GM19455 (cell line): Measurements from ENCODE around the gene CASZ1.

ENCODE experiments used
- ATAC-seq: cut with Tn5 transposase; IDR thresholded peaks from one replicate; pipeline ENCODE4 v1.9.1; 2021; ENCODE audit not compliant: unreplicated experiment

Gene CASZ1

GRCh38 chr1:10708757-10709156, 87.7 kb downstream of the CASZ1 start:
- no peak for ATAC-seq

- no peak for ATAC-seq
Observed at GRCh38 chr1:10707208-10707607, 89.2 kb downstream of the CASZ1 start.

GRCh38 chr1:10706376-10706913, 90.0 kb downstream of the CASZ1 start:
- ATAC-seq = no peak

GRCh38 chr1:10705953-10706352, 90.5 kb downstream of the CASZ1 start:
- no peak for ATAC-seq

- ATAC-seq = no peak
Observed at GRCh38 chr1:10704368-10704882, 92.0 kb downstream of the CASZ1 start.

- no peak for ATAC-seq
Observed at GRCh38 chr1:10703702-10704101, 92.7 kb downstream of the CASZ1 start.

GRCh38 chr1:10701145-10701544, 95.3 kb downstream of the CASZ1 start:
- no peak for ATAC-seq

GRCh38 chr1:10699470-10699835, 97.0 kb downstream of the CASZ1 start:
- ATAC-seq = no peak

- no peak for ATAC-seq
Observed at GRCh38 chr1:10698726-10699469, 97.5 kb downstream of the CASZ1 start.

GRCh38 chr1:10697621-10698160, 98.8 kb downstream of the CASZ1 start:
- ATAC-seq = no peak

GRCh38 chr1:10696977-10697376, 99.5 kb downstream of the CASZ1 start:
- ATAC-seq = no peak

GRCh38 chr1:10694633-10695627, 101.5 kb downstream of the CASZ1 start:
- peak; percentile 42 for ATAC-seq

GRCh38 chr1:10694274-10694632, 102.2 kb downstream of the CASZ1 start:
- ATAC-seq = peak; percentile 35

- peak; percentile 18 for ATAC-seq
Observed at GRCh38 chr1:10693497-10694273, 102.8 kb downstream of the CASZ1 start.

GRCh38 chr1:10693152-10693496, 103.3 kb downstream of the CASZ1 start:
- no peak for ATAC-seq

- no peak for ATAC-seq
Observed at GRCh38 chr1:10692401-10693021, 103.9 kb downstream of the CASZ1 start.

GRCh38 chr1:10691740-10692125, 104.7 kb downstream of the CASZ1 start:
- ATAC-seq = no peak

- no peak for ATAC-seq
Observed at GRCh38 chr1:10691075-10691739, 105.2 kb downstream of the CASZ1 start.

GRCh38 chr1:10690484-10690883, 106.0 kb downstream of the CASZ1 start:
- ATAC-seq = no peak

- ATAC-seq = no peak
Observed at GRCh38 chr1:10688409-10688786, 108.0 kb downstream of the CASZ1 start.
